H1 (cell line): Measurements from ENCODE around the gene ZNF223. TPM values are rescaled to one million over a fixed set of nuclear protein-coding genes. Genes with fewer than 3 reads are reported as not detected.

Experiments used
- CTCF ChIA-PET: fragments of 300-600 bp; sonication (Branson Sonifier 250); formaldehyde crosslinking; loops from one replicate; lab custom pipeline; 2021; ENCODE audit not compliant: partially characterized antibody; lab: Charles Lee
- POLR2A ChIA-PET: fragments of 300-600 bp; sonication (Branson Sonifier 250); formaldehyde crosslinking; loops from one replicate; lab custom pipeline; 2021; ENCODE audit warnings: inconsistent platforms; ENCODE audit not compliant: partially characterized antibody; lab: Charles Lee
- DNase-seq, 2 experiments: peaks; one replicate each; pipeline versions ENCODE4 v3.0.0 to v3.0.0-alpha.2; 2010 to 2022; ENCODE audit warnings: low spot score in 2 of 2, low read depth in 1 of 2, mixed read lengths in 1 of 2
- FAIRE-seq: peaks from 2 replicates; lab custom pipeline; 2011; peaks lifted over from hg19 to GRCh38; lab: Jason Lieb, UNC
- H2AFZ ChIP-seq: 2 replicates; pipeline ENCODE4 v1.8.1; 2012; ENCODE audit warnings: low read length, inconsistent platforms
- H2AK5ac ChIP-seq: 2 replicates; pipeline ENCODE4 v1.6.1; 2013; ENCODE audit warnings: low read depth, low read length
- H2BK120ac ChIP-seq: replicated peaks from 2 replicates; pipeline ENCODE3; 2013; ENCODE audit warnings: low read depth, low read length, inconsistent platforms
- H2BK12ac ChIP-seq: 2 replicates; pipeline ENCODE4 v1.6.1; 2013; ENCODE audit warnings: low read depth, low read length
- H2BK15ac ChIP-seq: 2 replicates; pipeline ENCODE4 v1.6.1; 2013; ENCODE audit warnings: low read length
- H2BK20ac ChIP-seq: 2 replicates; pipeline ENCODE4 v1.6.1; 2013; ENCODE audit warnings: low read length
- H2BK5ac ChIP-seq: 2 replicates; pipeline ENCODE4 v1.6.1; 2013; ENCODE audit warnings: low read depth, low read length
- H3K14ac ChIP-seq: 2 replicates; pipeline ENCODE4 v1.6.1; 2013; ENCODE audit warnings: inconsistent platforms; ENCODE audit not compliant: insufficient read length
- H3K18ac ChIP-seq: 2 replicates; pipeline ENCODE4 v1.6.1; 2013; ENCODE audit warnings: low read length; ENCODE audit errors: extremely low read depth
- H3K23ac ChIP-seq: 2 replicates; pipeline ENCODE4 v1.6.1; 2013; ENCODE audit warnings: inconsistent platforms; ENCODE audit not compliant: insufficient read length
- H3K23me2 ChIP-seq: 2 replicates; pipeline ENCODE4 v1.6.1; 2013; ENCODE audit warnings: low read depth, low read length
- H3K27ac ChIP-seq: 2 replicates; pipeline ENCODE4 v1.6.1; 2011; ENCODE audit warnings: low read depth, low read length, inconsistent platforms
- H3K27me3 ChIP-seq, 4 experiments: replicated peaks in 1 of 4; 1 replicate in 1 of 4; 2 replicates in 3 of 4; pipeline versions ENCODE4 v1.6.1 to v1.8.1; 2011 to 2013; ENCODE audit warnings: low read length in 3 of 4, mild to moderate bottlenecking in 3 of 4, inconsistent platforms in 2 of 4, mixed read lengths in 2 of 4, moderate library complexity in 1 of 4; ENCODE audit not compliant: control insufficient read depth in 3 of 4, insufficient read depth in 3 of 4; ENCODE audit errors: extremely low read depth in 1 of 4
- H3K36me3 ChIP-seq, 4 experiments: 2 replicates each; pipeline versions ENCODE4 v1.6.1 to v1.8.1; 2011 to 2013; ENCODE audit warnings: mild to moderate bottlenecking in 4 of 4, low read length in 3 of 4, moderate library complexity in 2 of 4, control low read depth in 1 of 4, inconsistent platforms in 1 of 4; ENCODE audit not compliant: insufficient read depth in 4 of 4, control insufficient read depth in 2 of 4
- H3K4ac ChIP-seq: replicated peaks from 2 replicates; pipeline ENCODE3; 2013; ENCODE audit warnings: low read length, low read depth, mixed read lengths, inconsistent platforms; ENCODE audit not compliant: insufficient read length
- H3K4me1 ChIP-seq, 4 experiments: replicated peaks in 1 of 4; 1 replicate in 1 of 4; 2 replicates in 3 of 4; pipeline versions ENCODE4 v1.6.1 to v1.8.1; 2011 to 2013; ENCODE audit warnings: low read length in 3 of 4, inconsistent platforms in 2 of 4, mixed read lengths in 1 of 4; ENCODE audit not compliant: insufficient read depth in 4 of 4, control insufficient read depth in 3 of 4
- H3K4me2 ChIP-seq, 2 experiments: 2 replicates each; pipeline versions ENCODE4 v1.6.1 to v1.8.1; 2011 to 2013; ENCODE audit warnings: low read depth in 2 of 2, low read length in 2 of 2, control low read depth in 1 of 2, inconsistent platforms in 1 of 2, mild to moderate bottlenecking in 1 of 2; ENCODE audit not compliant: insufficient read depth in 1 of 2
- H3K4me3 ChIP-seq, 4 experiments: fragments of 200-600, 300-600 bp in 1 of 4; sonication (generic), shearing (Covaris generic), sonication (Bioruptor Twin) in 1 of 4; 2 replicates each; pipeline versions ENCODE4 v1.5.1 to v1.8.1; 2011 to 2016; ENCODE audit warnings: low read length in 4 of 4, low read depth in 3 of 4, control low read depth in 2 of 4, inconsistent platforms in 2 of 4, mild to moderate bottlenecking in 2 of 4, mixed read lengths in 1 of 4, moderate library complexity in 1 of 4; ENCODE audit not compliant: insufficient read depth in 2 of 4; ENCODE audit errors: extremely low read depth in 1 of 4
- H3K56ac ChIP-seq: replicated peaks from 2 replicates; pipeline ENCODE3; 2013; ENCODE audit warnings: low read depth, mild to moderate bottlenecking, mixed read lengths, low read length, inconsistent platforms; ENCODE audit not compliant: insufficient read length
- H3K79me1 ChIP-seq: 2 replicates; pipeline ENCODE4 v1.6.1; 2013; ENCODE audit warnings: low read depth, low read length, control low read depth
- H3K79me2 ChIP-seq, 2 experiments: 2 replicates each; pipeline versions ENCODE4 v1.6.1 to v1.8.1; 2012 to 2013; ENCODE audit warnings: low read length in 2 of 2, mild to moderate bottlenecking in 2 of 2, inconsistent platforms in 1 of 2; ENCODE audit not compliant: insufficient read depth in 2 of 2, control insufficient read depth in 1 of 2
- H3K9ac ChIP-seq, 4 experiments: replicated peaks in 1 of 4; 1 replicate in 1 of 4; 2 replicates in 3 of 4; pipeline versions ENCODE4 v1.6.1 to v1.8.1; 2011 to 2013; ENCODE audit warnings: low read depth in 3 of 4, low read length in 3 of 4, control low read depth in 2 of 4, mild to moderate bottlenecking in 2 of 4, moderate library complexity in 2 of 4, inconsistent platforms in 1 of 4; ENCODE audit errors: extremely low read depth in 1 of 4
- H3K9me3 ChIP-seq, 2 experiments: 2 replicates each; pipeline versions ENCODE4 v1.6.1 to v1.8.1; 2012 to 2013; ENCODE audit warnings: mild to moderate bottlenecking in 2 of 2, moderate library complexity in 2 of 2, control low read depth in 1 of 2, inconsistent platforms in 1 of 2, low read depth in 1 of 2, low read length in 1 of 2, mixed read lengths in 1 of 2; ENCODE audit not compliant: insufficient read depth in 2 of 2
- H4K20me1 ChIP-seq, 2 experiments: replicated peaks in 1 of 2; 2 replicates each; pipeline versions ENCODE3 to v1.8.1; 2011 to 2013; ENCODE audit warnings: inconsistent platforms in 2 of 2, low read length in 2 of 2, mild to moderate bottlenecking in 1 of 2; ENCODE audit not compliant: insufficient read depth in 2 of 2, control insufficient read depth in 1 of 2
- H4K5ac ChIP-seq: 2 replicates; pipeline ENCODE4 v1.6.1; 2013; ENCODE audit warnings: low read length, low read depth, mixed read lengths, inconsistent platforms; ENCODE audit not compliant: insufficient read length
- H4K8ac ChIP-seq: 2 replicates; pipeline ENCODE4 v1.8.0; 2013; ENCODE audit warnings: mild to moderate bottlenecking, moderate library complexity, low read length, inconsistent platforms; ENCODE audit not compliant: insufficient read depth; ENCODE audit errors: extremely low read depth
- H4K91ac ChIP-seq: replicated peaks from 2 replicates; pipeline ENCODE3; 2013; ENCODE audit warnings: low read length, mixed read lengths, inconsistent platforms; ENCODE audit not compliant: insufficient read length
- ATF3 ChIP-seq: IDR thresholded peaks from 2 replicates; pipeline ENCODE4 v1.6.1; 2011; ENCODE audit warnings: low read depth, mild to moderate bottlenecking, low read length; ENCODE audit not compliant: insufficient read depth
- GABPA ChIP-seq: IDR thresholded peaks from 2 replicates; pipeline ENCODE4 v1.6.1; 2011; ENCODE audit warnings: mild to moderate bottlenecking, low read length, moderate library complexity, borderline replicate concordance; ENCODE audit not compliant: insufficient read depth
- HDAC6 ChIP-seq: IDR thresholded peaks from one replicate; pipeline ENCODE4 v1.7.1; 2012; ENCODE audit warnings: low read depth, mild to moderate bottlenecking, inconsistent platforms, low read length, moderate library complexity
- KDM4A ChIP-seq: IDR thresholded peaks from one replicate; pipeline ENCODE4 v1.7.1; 2012; ENCODE audit warnings: low read depth, mild to moderate bottlenecking, moderate library complexity, low read length, inconsistent platforms; ENCODE audit not compliant: severe bottlenecking
- PHF8 ChIP-seq: fragments of 200-600 bp; sonication (generic); conservative IDR thresholded peaks from 2 replicates; pipeline ENCODE4 v1.7.1; 2012; ENCODE audit warnings: low read depth, mild to moderate bottlenecking, inconsistent platforms, low read length, moderate library complexity
- POLR2A ChIP-seq, 2 experiments: IDR thresholded peaks; 1 replicate in 1 of 2; 2 replicates in 1 of 2; pipeline ENCODE4 v1.6.1; 2011; ENCODE audit warnings: low read depth in 2 of 2, low read length in 2 of 2, mild to moderate bottlenecking in 2 of 2; ENCODE audit errors: control extremely low read depth in 1 of 2
- POLR2AphosphoS5 ChIP-seq: IDR thresholded peaks from 2 replicates; pipeline ENCODE4 v1.6.1; 2011; ENCODE audit warnings: low read depth, low read length
- SIN3A ChIP-seq, 2 experiments: IDR thresholded peaks in 1 of 2; conservative IDR thresholded peaks in 1 of 2; 2 replicates each; pipeline ENCODE4 v1.6.1; 2011 to 2012; ENCODE audit warnings: low read length in 2 of 2, improper control_type of control experiment in 1 of 2, low read depth in 1 of 2, mild to moderate bottlenecking in 1 of 2
- TBP ChIP-seq: IDR thresholded peaks from 2 replicates; pipeline ENCODE4 v1.6.1; 2011; ENCODE audit warnings: low read depth, low read length, improper control_type of control experiment
- TCF12 ChIP-seq: IDR thresholded peaks from 2 replicates; pipeline ENCODE4 v1.6.1; 2011; ENCODE audit warnings: low read depth, mild to moderate bottlenecking, low read length
- WGBS, 2 experiments: shearing (Covaris generic) in 1 of 2; methylation state at CpG; one replicate each; pipeline versions ENCODE4 v1.1.6 to v1.1.7; 2013 to 2015; ENCODE audit warnings: low lambda C conversion rate in 2 of 2, mixed read lengths in 2 of 2, inconsistent platforms in 1 of 2, low coverage in 1 of 2, missing lambda C conversion rate in 1 of 2; ENCODE audit not compliant: insufficient replicate concordance in 2 of 2, insufficient coverage in 1 of 2, insufficient read length in 1 of 2; ENCODE audit errors: extremely low coverage in 1 of 2, missing lambda C conversion rate in 1 of 2; 5-methylcytosine and 5-hydroxymethylcytosine counted together
- polyA plus RNA-seq, 7 experiments: library from polyadenylated mRNA; depleted of rRNA in 3 of 7; stranded (reverse) in 5 of 7; unstranded in 2 of 7; fragments of >200 nt in 5 of 7; fragments of 200-250 nt in 2 of 7; gene quantifications; 1 replicate in 5 of 7; 2 replicates in 1 of 7; 4 replicates in 1 of 7; pipeline versions ENCODE4 v1.2.1 to v1.2.3, GENCODE V29; 2011 to 2013; ENCODE audit warnings: missing spikeins in 2 of 7, mixed read lengths in 2 of 7
- total RNA-seq: library from RNA; stranded (reverse); fragmentation: NEBNext Ultra II Directional; extraction: Animal tissue kit (Norgen Biotek cat#: 25700); gene quantifications from 2 replicates; pipeline ENCODE4 v1.2.1, GENCODE V29; 2021

Gene ZNF223
- total and polyA plus RNA-seq, 2 of the 8 experiments (the other 6 are each of a cell fraction or from before 2014, with no cell fraction given) = 1.7 to 4.3 TPM

- peak within 1 kb of the TSS; percentile 80 to 100 (median 95) for H3K4me3 ChIP-seq
- H3K9me3 ChIP-seq = peaks cover 10 to 12% of the 10 kb centered on the region in 2 experiments
- POLR2A ChIA-PET = interaction anchor here (0.9 to 3.8 kb wide), 10 partner anchors 18 to 387 kb away, joined by 3 to 27 read pairs (median 5); partner anchors contain the start of genes ZNF180, ZNF223, ZNF224 and ZNF226
- DNase-seq (peak; percentile 78 to 97), FAIRE-seq (peak; percentile 98)
- no peaks in the 10 kb centered on the region for H3K27me3 ChIP-seq
- no peaks in the 10 kb centered on the region; the same call in 1 of the 2 replicates for H3K79me1 ChIP-seq
- H4K8ac ChIP-seq = peak within 1 kb of the TSS; percentile 42; the same call in 1 of the 2 replicates
- no peak within 1 kb of the TSS for H4K91ac ChIP-seq
- H3K56ac ChIP-seq = no peak within 1 kb of the TSS
- CTCF ChIA-PET = interaction anchor here (0.8 to 0.9 kb wide), 2 partner anchors 62 to 108 kb away, joined by 3 to 5 read pairs; no protein-coding TSS in a partner anchor
- peaks cover 0 to 14% of the 10 kb centered on the region in 2 experiments; a peak in 2 of 4 replicates for H3K79me2 ChIP-seq
- H3K18ac ChIP-seq = peak within 1 kb of the TSS; percentile 13; the same call in 1 of the 2 replicates
- no peak within 1 kb of the TSS for H2BK15ac ChIP-seq
- no peak within 1 kb of the TSS for H3K23ac ChIP-seq
- peak within 1 kb of the TSS; percentile 69 to 86 for H3K4me2 ChIP-seq
- no peak within 1 kb of the TSS for H3K14ac ChIP-seq
- no peak within 1 kb of the TSS for H2BK20ac ChIP-seq
- no peaks in the 10 kb centered on the region for H4K20me1 ChIP-seq
- H4K5ac ChIP-seq = no peak within 1 kb of the TSS
- peaks cover 0 to 17% (median 3%) of the 10 kb centered on the region in 4 experiments; a peak in 6 of 8 replicates for H3K36me3 ChIP-seq
- H3K23me2 ChIP-seq = peaks cover 4% of the 10 kb centered on the region; the same call in 1 of the 2 replicates
- H2BK12ac ChIP-seq = no peak within 1 kb of the TSS; the same call in 1 of the 2 replicates
- H3K4me1 ChIP-seq = no peaks in the 10 kb centered on the region
- H3K9ac ChIP-seq = peak within 1 kb of the TSS; percentile 62 to 93 (median 75)
- 0 out of 2 replicates have a peak within 1 kb of the TSS, but pooled peaks have one; percentile 8 for H2BK5ac ChIP-seq
- no peak within 1 kb of the TSS; the same call in 1 of the 2 replicates for H2AK5ac ChIP-seq
- no peak within 1 kb of the TSS for H2BK120ac ChIP-seq
- H2AFZ ChIP-seq = peak within 1 kb of the TSS; percentile 76
- H3K4ac ChIP-seq = no peak within 1 kb of the TSS
- peak within 1 kb of the TSS; percentile 77 for H3K27ac ChIP-seq
- 2% methylated on average over 44 of the region's 44 CpGs; no CpG with 5 or more reads in 1 of the 2 experiments for WGBS, 2 experiments
- TF ChIP-seq POLR2A (IDR thresholded peaks at IDR 0.05; ENCODE audit: control extremely low read depth in 1 of 2, low read depth in 2 of 2, low read length in 2 of 2) (peak; percentile 92 to 96), PHF8 (0 out of 2 replicates have a peak, but pooled peaks have one; percentile 13), ATF3 (0 out of 2 replicates have a peak, but pooled peaks have one; percentile 26), SIN3A (conservative IDR thresholded peaks at IDR 0.05 in 1 of 2, IDR thresholded peaks at IDR 0.05 in 1 of 2; ENCODE audit: low read depth in 1 of 2, low read length in 2 of 2) (peak; percentile 31 to 80; a peak in 1 of 4 replicates), TCF12 (0 out of 2 replicates have a peak, but pooled peaks have one; percentile 40), KDM4A (peak; percentile 88), TBP (peak; percentile 77), POLR2AphosphoS5 (peak; percentile 93; the same call in 1 of the 2 replicates), HDAC6 (no peak), GABPA (peak; percentile 83; the same call in 1 of the 2 replicates)
Observed at GRCh38 chr19:44113138-44113783, 61.4 kb downstream of the ZNF223 start, which contains the start of gene ZNF225. Gene ZNF225, plus strand, starts transcription at chr19:44113399. Its CDS starts 2,429 bp downstream, at chr19:44115828.
